SKM-1 (cell line): ENCODE measurements around the gene ADGRE1.

ENCODE experiments used
- DNase-seq: peaks from one replicate; lab custom pipeline; 2025; ENCODE audit not compliant: unreplicated experiment; lab: John Stamatoyannopoulos, UW

Gene ADGRE1

GRCh38 chr19:6876748-6877147 lies 10.6 kb upstream of the ADGRE1 start:
- peak; percentile 92 for DNase-seq

- no peak for DNase-seq
Observed at GRCh38 chr19:6877766-6878165, 9.6 kb upstream of the ADGRE1 start.

- no peak for DNase-seq
Observed at GRCh38 chr19:6886277-6886897, 992 bp upstream of the ADGRE1 start.

- DNase-seq, result no peak
Observed at GRCh38 chr19:6888967-6889366, 1.6 kb downstream of the ADGRE1 start.

- DNase-seq, result no peak
Observed at GRCh38 chr19:6890401-6890913, 3.1 kb downstream of the ADGRE1 start.

GRCh38 chr19:6890938-6891337 lies 3.6 kb downstream of the ADGRE1 start:
- DNase-seq, result no peak

GRCh38 chr19:6891761-6892385 lies 4.5 kb downstream of the ADGRE1 start:
- DNase-seq, result peak; percentile 62

- no peak for DNase-seq
Observed at GRCh38 chr19:6894313-6894712, 6.9 kb downstream of the ADGRE1 start.

GRCh38 chr19:6903446-6903845 lies 16.1 kb downstream of the ADGRE1 start:
- DNase-seq, result no peak

GRCh38 chr19:6906559-6907060 lies 19.2 kb downstream of the ADGRE1 start:
- DNase-seq, result no peak

GRCh38 chr19:6911523-6911922 lies 24.1 kb downstream of the ADGRE1 start:
- no peak for DNase-seq

- no peak for DNase-seq
Observed at GRCh38 chr19:6914321-6914720, 26.9 kb downstream of the ADGRE1 start.

- DNase-seq, result no peak
Observed at GRCh38 chr19:6916952-6917351, 29.6 kb downstream of the ADGRE1 start.

- DNase-seq, result no peak
Observed at GRCh38 chr19:6925386-6925785, 38.0 kb downstream of the ADGRE1 start.

GRCh38 chr19:6925801-6926751 lies 38.7 kb downstream of the ADGRE1 start:
- DNase-seq, result peak; percentile 17

GRCh38 chr19:6930190-6930589 lies 42.8 kb downstream of the ADGRE1 start:
- DNase-seq, result no peak

GRCh38 chr19:6935069-6935468 lies 47.7 kb downstream of the ADGRE1 start:
- no peak for DNase-seq

GRCh38 chr19:6935618-6936017 lies 48.2 kb downstream of the ADGRE1 start:
- DNase-seq, result no peak

GRCh38 chr19:6945733-6946132 lies 58.4 kb downstream of the ADGRE1 start:
- no peak for DNase-seq

GRCh38 chr19:6947745-6948144 lies 60.4 kb downstream of the ADGRE1 start:
- no peak for DNase-seq

- no peak for DNase-seq
Observed at GRCh38 chr19:6948884-6949283, 61.5 kb downstream of the ADGRE1 start.
